NCI-H2196 (cell line): Measurements from ENCODE around the gene TRPM3.

Source experiments
- DNase-seq: peaks from one replicate; lab custom pipeline; 2025; ENCODE audit not compliant: unreplicated experiment; lab: John Stamatoyannopoulos, UW

TRPM3 gene

GRCh38 chr9:70589571-70590314, 531.7 kb downstream of the TRPM3 start:
- DNase-seq = no peak

- DNase-seq = no peak
These were observed 532.4 kb downstream of the TRPM3 start for GRCh38 chr9:70588999-70589398.

- no peak for DNase-seq
These were observed 533.0 kb downstream of the TRPM3 start for GRCh38 chr9:70588381-70588780.

- DNase-seq = no peak
These were observed 534.2 kb downstream of the TRPM3 start for GRCh38 chr9:70587201-70587600.

GRCh38 chr9:70586476-70586875, 534.9 kb downstream of the TRPM3 start:
- DNase-seq = no peak

- no peak for DNase-seq
These were observed 539.5 kb downstream of the TRPM3 start for GRCh38 chr9:70581955-70582350.

- no peak for DNase-seq
These were observed 540.0 kb downstream of the TRPM3 start for GRCh38 chr9:70581214-70581954.

- no peak for DNase-seq
These were observed 540.7 kb downstream of the TRPM3 start for GRCh38 chr9:70580606-70581195.

- DNase-seq = no peak
These were observed 541.7 kb downstream of the TRPM3 start for GRCh38 chr9:70579686-70580085.

GRCh38 chr9:70578720-70579119, 542.7 kb downstream of the TRPM3 start:
- DNase-seq = no peak

- DNase-seq = no peak
These were observed 543.8 kb downstream of the TRPM3 start for GRCh38 chr9:70577671-70578070.

- no peak for DNase-seq
These were observed 545.3 kb downstream of the TRPM3 start for GRCh38 chr9:70576116-70576515.

GRCh38 chr9:70574151-70574837, 547.1 kb downstream of the TRPM3 start:
- peak; percentile 11 for DNase-seq

- DNase-seq = no peak
These were observed 548.1 kb downstream of the TRPM3 start for GRCh38 chr9:70573308-70573707.

- no peak for DNase-seq
These were observed 550.2 kb downstream of the TRPM3 start for GRCh38 chr9:70571258-70571657.

- DNase-seq = no peak
These were observed 551.6 kb downstream of the TRPM3 start for GRCh38 chr9:70569791-70570190.

- no peak for DNase-seq
These were observed 552.2 kb downstream of the TRPM3 start for GRCh38 chr9:70569070-70569772.

GRCh38 chr9:70567511-70567910, 553.9 kb downstream of the TRPM3 start:
- DNase-seq = no peak

- DNase-seq = no peak
These were observed 554.7 kb downstream of the TRPM3 start for GRCh38 chr9:70566751-70567150.

GRCh38 chr9:70566066-70566465, 555.4 kb downstream of the TRPM3 start:
- DNase-seq = no peak
